ENCODE measurements around the gene CNTNAP2.

GRCh38 chr7:148149730-148150129 lies 2033.1 kb downstream of the CNTNAP2 start:
- TF ChIP-seq SUZ12 (IDR thresholded peaks at IDR 0.05; ENCODE audit: extremely low read depth, insufficient read depth, insufficient read length), result no peak
- no peak for TF ChIP-seq YY1 (IDR thresholded peaks at IDR 0.05; ENCODE audit: insufficient read depth, insufficient read length)
